Stimulated activated CD4-positive, alpha-beta T cell treated with anti-CD3 and anti-CD28 coated beads, Interleukin-12 subunit alpha, Interleukin-12 subunit beta, amount 100 ng/mL, for 24 hours (primary cell): ENCODE data around the gene TP53TG3.
"Not testable (repeated sequence)": the region's sequence is repeated elsewhere in the genome, so short reads cannot be mapped to it uniquely, and the experiment has no call there.

Source experiments
- DNase-seq, 2 experiments: peaks; one replicate each; pipeline ENCODE4 v3.0.0-alpha.2; 2020; ENCODE audit warnings: low read depth in 2 of 2

The TP53TG3 gene, protein sequence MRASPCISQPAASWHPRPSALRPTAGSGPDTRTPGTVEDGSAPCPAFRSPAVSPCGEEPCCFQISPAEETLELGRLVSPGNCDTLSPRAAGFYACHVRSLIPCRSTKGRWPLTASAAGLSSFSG

DNA sequence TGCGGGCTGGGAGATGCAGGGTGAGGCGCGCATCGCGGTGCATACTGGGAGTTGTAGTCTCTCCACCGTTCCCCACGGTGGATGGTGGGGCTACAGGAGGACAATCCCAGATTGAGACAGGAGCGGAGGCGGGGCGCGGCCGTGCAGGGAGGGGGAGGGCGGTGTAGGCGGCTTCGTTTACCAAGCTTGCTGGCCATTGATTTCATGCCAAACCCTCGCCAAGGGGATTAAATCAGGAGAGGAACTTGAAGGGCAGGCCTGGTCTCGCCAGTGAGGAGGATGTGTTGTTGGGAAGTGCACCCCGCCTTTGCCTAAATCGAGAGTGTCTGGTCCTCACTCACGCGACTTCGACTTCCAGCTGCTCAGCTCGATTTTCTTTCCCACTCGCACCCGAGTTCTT lies at the start of gene TP53TG3:
Gene TP53TG3 (minus strand): TSS at position 101 of the 400 bp plus-strand sequence. CDS start 68 bp downstream, at position 33.
- DNase-seq = not testable (repeated sequence)

DNA sequence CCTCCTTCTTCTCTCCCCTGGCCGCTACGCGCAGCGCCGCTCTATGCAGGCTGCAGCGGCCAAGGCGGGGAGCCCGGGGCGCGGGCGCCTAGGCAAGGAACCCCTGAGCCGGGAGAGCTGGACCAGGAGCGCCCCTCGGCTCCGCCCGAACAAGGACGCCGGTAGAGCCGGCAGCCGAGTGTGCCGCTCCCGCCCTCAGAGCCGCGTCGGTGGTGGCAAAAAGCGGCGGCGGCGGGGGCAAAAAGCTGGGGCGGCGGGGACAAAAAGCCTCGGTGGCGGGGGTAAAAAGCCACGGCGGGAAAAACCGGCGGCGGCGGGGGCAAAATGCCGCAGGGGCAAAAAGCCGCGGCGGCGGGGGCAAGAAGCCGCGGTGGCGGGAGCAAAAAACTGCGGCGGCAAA lies 25.1 kb downstream of the TP53TG3 start:
- DNase-seq = not testable (repeated sequence)

DNA sequence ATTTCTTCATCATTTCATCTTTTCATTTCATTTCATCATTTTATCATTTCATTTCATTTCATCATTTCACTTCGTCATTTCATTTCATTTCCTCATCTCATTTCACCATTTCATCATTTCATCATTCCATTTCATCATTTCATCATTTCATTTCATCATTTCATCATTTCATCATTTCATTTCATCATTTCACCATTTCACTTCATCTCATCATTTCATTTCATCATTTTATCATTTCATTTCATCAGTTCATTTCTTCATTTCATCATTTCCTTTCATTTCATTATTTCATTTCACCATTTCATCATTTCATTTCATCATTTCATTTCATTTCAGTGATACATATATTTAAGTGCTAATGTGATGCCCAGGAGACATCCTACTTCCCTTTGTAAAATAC lies 28.4 kb downstream of the TP53TG3 start:
- not testable (repeated sequence) for DNase-seq

DNA sequence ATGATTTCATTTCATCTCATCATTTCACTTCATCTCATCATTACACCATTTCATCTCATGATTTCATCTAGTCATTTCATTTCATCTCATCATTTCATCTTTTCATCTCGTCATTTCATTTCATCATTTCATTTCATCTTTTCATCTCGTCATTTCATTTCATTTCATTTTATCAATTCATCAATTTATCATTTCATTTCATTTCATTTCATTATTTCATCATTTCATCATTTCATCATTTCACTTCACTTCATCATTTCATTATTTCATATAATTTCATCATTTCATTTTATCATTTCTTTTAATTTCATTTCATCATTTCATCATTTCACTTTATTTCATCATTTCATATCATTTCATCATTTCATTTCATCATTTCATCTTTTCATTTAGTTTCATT lies 29.2 kb downstream of the TP53TG3 start:
- not testable (repeated sequence) for DNase-seq

DNA sequence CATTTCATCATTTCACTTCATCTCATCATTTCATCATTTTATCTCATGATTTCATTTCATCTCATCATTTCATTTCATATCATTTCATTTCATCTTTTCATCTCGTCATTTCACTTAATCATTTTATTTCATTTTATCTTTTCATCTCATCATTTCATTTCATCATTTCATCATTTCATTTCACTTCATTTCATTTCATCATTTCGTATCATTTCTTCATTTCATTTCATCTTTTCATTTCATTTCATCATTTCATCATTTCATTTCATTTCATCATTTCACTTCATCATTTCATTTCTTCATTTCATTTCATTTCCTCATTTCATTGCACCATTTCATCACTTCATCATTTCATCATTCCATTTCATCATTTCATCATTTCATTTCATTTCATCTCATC lies 29.8 kb downstream of the TP53TG3 start:
- DNase-seq = not testable (repeated sequence)

DNA sequence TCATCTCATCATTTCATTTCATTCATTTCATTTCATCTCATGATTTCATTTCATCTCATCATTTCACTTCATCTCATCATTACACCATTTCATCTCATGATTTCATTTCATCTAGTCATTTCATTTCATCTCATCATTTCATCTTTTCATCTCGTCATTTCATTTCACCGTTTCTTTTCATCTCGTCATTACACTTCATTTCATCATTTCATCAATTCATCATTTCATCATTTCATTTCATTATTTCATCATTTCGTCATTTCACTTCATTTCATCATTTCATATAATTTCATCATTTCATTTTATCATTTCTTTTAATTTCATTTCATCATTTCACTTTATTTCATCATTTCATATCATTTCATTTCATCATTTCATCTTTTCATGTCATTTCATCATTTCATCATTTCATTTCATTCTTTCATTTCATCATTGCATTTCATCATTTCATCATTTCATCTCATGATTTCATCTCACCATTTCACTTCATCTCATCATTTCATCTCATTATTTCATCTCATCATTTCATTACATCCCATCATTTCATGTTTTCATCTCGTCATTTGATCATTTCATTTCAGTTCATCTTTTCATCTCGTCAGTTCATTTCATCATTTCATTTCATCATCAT lies 30.6 kb downstream of the TP53TG3 start:
- DNase-seq = not testable (repeated sequence)

DNA sequence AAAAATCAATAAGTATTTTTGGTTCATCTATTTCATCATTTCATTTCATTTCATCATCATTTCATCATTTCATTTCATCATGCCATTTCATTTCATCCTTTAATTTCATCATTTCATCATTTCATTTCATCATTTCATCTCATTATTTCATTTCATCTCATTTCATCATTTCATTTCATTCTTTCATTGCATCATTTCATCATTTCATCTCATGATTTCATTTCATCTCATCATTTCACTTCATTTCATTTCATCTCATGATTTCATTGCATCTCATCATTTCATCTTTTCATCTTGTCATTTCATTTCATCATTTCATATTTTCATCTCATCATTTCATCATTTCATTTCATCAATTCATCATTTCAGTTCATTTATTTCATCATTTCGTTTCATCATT lies 31.2 kb downstream of the TP53TG3 start:
- not testable (repeated sequence) for DNase-seq

DNA sequence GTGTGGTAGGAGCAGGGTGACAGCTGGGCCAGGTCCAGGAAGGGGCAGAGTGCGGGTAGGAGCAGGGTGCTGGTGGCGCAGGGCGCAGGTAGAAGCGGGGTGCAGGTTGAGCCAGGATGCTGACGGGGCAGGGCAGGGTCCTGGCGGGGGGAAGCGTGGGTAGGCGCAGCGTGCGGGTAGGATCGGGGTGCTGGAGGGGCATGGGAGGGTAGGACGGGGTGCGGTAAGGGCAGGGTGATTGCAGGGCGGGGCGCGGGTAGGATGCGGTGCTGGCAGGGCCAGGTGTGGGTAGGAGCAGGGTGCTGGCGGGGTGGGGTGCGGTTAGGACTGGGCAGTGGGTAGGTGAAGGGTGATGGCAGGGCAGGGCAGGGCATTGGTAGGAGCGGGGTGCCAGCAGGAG lies 38.4 kb downstream of the TP53TG3 start:
- not testable (repeated sequence) for DNase-seq

DNA sequence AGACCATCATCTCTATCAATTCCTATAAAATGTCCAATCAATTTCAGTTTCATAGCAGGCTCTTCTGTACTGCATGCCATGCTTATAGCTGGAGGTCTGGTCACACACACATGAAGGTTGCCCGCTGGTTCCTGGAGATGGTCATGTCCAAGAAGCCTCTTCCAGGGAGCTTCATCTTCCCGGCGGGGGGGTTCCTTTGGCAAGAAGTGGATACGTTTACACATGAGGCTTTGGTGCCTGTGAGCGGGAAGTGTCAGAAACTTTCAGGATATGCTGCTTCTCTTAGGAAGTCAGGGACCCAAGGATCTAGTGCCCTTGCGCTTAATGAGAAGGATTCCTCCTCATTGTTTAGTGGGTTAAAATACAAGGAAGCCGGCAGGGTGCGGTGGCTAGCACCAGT lies 43.9 kb downstream of the TP53TG3 start:
- DNase-seq = not testable (repeated sequence)
